AG04450 (cell line): ENCODE measurements around the gene ECHS1. TPM values are rescaled to one million over a fixed set of nuclear protein-coding genes. Genes with fewer than 3 reads are reported as not detected.

Source experiments
- CTCF ChIA-PET: fragments of 300-600, 350-600 bp; formaldehyde crosslinking; extraction: SDS; loops from one replicate; lab custom pipeline; 2022; ENCODE audit warnings: antibody characterized with exemption, inconsistent platforms; lab: Charles Lee
- POLR2A ChIA-PET: fragments of 350-600 bp; formaldehyde crosslinking; extraction: SDS; loops from one replicate; lab custom pipeline; 2021; ENCODE audit warnings: antibody characterized with exemption, inconsistent platforms; lab: Yijun Ruan, JAX
- DNase-seq: peaks from one replicate; pipeline ENCODE4 v3.0.0-alpha.2; 2011; ENCODE audit warnings: low read depth, low spot score
- H3K27ac ChIP-seq: one replicate; pipeline ENCODE4 v1.5.1; 2012; ENCODE audit warnings: low read depth, low read length, control low read depth
- H3K27me3 ChIP-seq: one replicate; pipeline ENCODE4 v1.6.0; 2012; ENCODE audit warnings: low read length; ENCODE audit not compliant: control insufficient read depth, insufficient read depth
- H3K4me3 ChIP-seq: 2 replicates; pipeline ENCODE4 v1.5.1; 2011; ENCODE audit warnings: mild to moderate bottlenecking, low read depth, low read length, control low read depth
- H3K9me3 ChIP-seq: 2 replicates; pipeline ENCODE4 v1.5.1; 2012; ENCODE audit warnings: low read length; ENCODE audit not compliant: control insufficient read depth, insufficient read depth
- CTCF ChIP-seq: IDR thresholded peaks from 2 replicates; pipeline ENCODE4 v1.5.1; 2011; ENCODE audit warnings: low read depth, low read length, control low read depth, inconsistent platforms
- polyA plus RNA-seq: library from polyadenylated mRNA; depleted of rRNA; stranded (reverse); fragments of >200 nt; gene quantifications from 2 replicates; pipeline ENCODE4 v1.2.3, GENCODE V29; 2011

ECHS1 gene
- polyA plus RNA-seq, 1 experiment = 56.6 TPM

GRCh38 chr10:133366751-133367150, 6.4 kb downstream of the ECHS1 start:
- ChIA-PET POLR2A (no interaction called here), CTCF (interaction anchor here (2.7 kb wide), 1 partner anchor 37 kb away, joined by 15 read pairs; no protein-coding TSS in a partner anchor)
- no peak for TF ChIP-seq CTCF
- no peak for DNase-seq
- Histone ChIP-seq H3K27ac (no peak overlapping the region), H3K9me3 (no peaks in the 10 kb centered on the region), H3K27me3 (no peaks in the 10 kb centered on the region), H3K4me3 (no peak overlapping the region)

DNA sequence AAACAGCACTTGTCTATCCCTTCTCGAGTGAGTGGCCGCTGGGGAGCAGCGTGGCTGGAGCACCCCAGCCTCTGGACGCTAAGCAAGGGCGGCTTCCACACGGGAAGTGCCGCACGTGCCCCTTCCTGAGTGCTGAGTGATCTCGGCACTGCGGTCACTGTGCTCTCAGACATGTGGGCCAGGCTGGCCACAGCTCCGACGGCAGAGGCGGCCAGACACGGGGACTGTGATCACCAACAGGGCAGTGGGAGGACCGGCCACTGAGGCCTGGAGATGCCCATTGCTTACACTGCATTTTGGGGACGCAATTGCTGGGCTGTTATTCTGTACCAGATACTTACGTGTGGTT, 7.0 kb downstream of the ECHS1 start:
- no peaks in the 10 kb centered on the region for H3K9me3 ChIP-seq
- H3K4me3 ChIP-seq = no peak overlapping the region
- no peak overlapping the region for H3K27ac ChIP-seq
- ChIA-PET POLR2A (no interaction called here), CTCF (no interaction called here)
- H3K27me3 ChIP-seq = no peaks in the 10 kb centered on the region
- TF ChIP-seq CTCF = no peak
- DNase-seq = no peak

GRCh38 chr10:133365461-133366129, 7.6 kb downstream of the ECHS1 start:
- ChIA-PET POLR2A (no interaction called here), CTCF (no interaction called here)
- Histone ChIP-seq H3K27ac (no peak overlapping the region), H3K4me3 (no peak overlapping the region), H3K27me3 (no peaks in the 10 kb centered on the region), H3K9me3 (no peaks in the 10 kb centered on the region)
- TF ChIP-seq CTCF = no peak
- no peak for DNase-seq

DNA sequence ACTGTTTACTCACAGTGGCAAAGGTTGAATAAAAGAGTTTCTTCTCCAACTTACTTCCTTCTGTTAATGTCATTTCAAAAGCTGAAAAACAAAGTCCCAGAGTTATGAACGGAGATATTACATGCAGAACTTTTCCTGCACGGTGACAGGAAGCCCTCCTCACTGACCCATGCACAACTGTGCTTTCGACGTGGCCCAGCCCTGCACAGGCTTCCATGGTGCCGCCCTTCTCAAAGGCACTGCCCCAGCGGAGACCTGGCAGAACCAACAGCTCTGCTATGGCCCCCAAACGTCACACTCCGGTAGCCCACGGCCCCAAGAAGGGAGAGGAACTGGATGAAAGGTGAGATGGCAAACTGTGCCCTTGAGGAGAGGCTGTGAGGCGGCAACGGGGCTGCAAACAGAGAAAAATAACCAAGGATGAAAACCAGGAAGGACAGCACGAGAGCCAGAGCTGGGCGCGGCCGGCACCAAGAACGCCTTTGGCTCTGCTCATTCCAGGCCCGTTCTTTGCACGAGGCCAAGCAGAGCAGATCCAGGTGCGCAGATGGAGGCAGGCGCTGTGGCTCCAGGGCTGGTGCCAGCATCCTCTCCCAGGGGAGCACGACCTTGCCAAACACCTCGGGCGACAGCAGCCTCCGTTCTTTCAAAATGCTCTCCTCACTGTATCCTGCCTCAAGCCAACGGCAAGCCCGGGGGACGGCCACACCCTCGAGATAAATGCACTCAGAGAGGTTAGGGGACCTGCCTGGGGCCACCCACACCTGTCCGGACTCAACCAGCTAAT, 8.3 kb downstream of the ECHS1 start:
- POLR2A ChIA-PET = no interaction called here
- Histone ChIP-seq H3K27ac (no peak overlapping the region), H3K9me3 (no peaks in the 10 kb centered on the region; the same call in 1 of the 2 replicates), H3K4me3 (no peak overlapping the region), H3K27me3 (no peaks in the 10 kb centered on the region)
- DNase-seq = no peak
- CTCF ChIA-PET = interaction anchor here (1.7 kb wide), 1 partner anchor 35 kb away, joined by 5 read pairs; no protein-coding TSS in a partner anchor
- TF ChIP-seq CTCF = no peak

DNA sequence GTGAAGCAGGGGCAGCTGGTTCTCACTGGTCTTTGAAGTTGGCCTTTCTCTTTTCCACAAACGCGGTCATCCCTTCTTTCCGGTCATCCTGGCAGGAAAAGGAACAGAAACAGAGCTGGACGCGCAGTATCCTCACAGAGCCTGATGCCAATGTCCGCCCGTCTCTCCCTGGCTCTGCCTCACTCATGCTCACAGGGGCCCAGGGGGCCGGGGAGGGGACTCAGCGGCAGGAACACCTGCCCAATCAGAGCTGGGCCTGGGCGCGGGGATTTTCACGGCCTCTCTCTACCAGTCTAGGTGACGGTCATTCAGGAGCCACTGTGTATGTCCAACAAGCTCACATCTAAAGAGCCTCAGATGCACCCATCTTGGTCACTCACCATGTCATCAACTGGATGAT, 10.3 kb downstream of the ECHS1 start:
- Histone ChIP-seq H3K27me3 (no peaks in the 10 kb centered on the region), H3K9me3 (no peaks in the 10 kb centered on the region; the same call in 1 of the 2 replicates), H3K4me3 (no peak overlapping the region), H3K27ac (no peak overlapping the region)
- ChIA-PET CTCF (interaction anchor here (1.7 kb wide), 1 partner anchor 33 kb away, joined by 5 read pairs; no protein-coding TSS in a partner anchor), POLR2A (no interaction called here)
- no peak for TF ChIP-seq CTCF
- DNase-seq = no peak
